Effector memory CD8-positive, alpha-beta T cell (primary cell): Measurements from ENCODE around the gene FGF5.
"Not testable (repeated sequence)": the region's sequence is repeated elsewhere in the genome, so short reads cannot be mapped to it uniquely, and the experiment has no call there.

ENCODE experiments used
- ATAC-seq: fragments of 150-1000 bp; cut with Tn5 transposase; replicated peaks from 2 replicates; pipeline ENCODE4 v1.10.0; 2021; ENCODE audit warnings: mild to moderate bottlenecking, moderate library complexity
- DNase-seq, 3 experiments: peaks; one replicate each; pipeline ENCODE4 v3.0.0; 2021
- H3K27ac Mint-ChIP-seq, 2 donors: one replicate each; pipeline ENCODE4 v1.8.0; 2022; ENCODE audit warnings: mild to moderate bottlenecking in 2 of 2, mixed read lengths in 2 of 2, moderate library complexity in 2 of 2
- H3K27me3 Mint-ChIP-seq, 2 donors: one replicate each; pipeline ENCODE4 v1.8.0; 2022; ENCODE audit warnings: mixed read lengths in 2 of 2
- H3K36me3 Mint-ChIP-seq: one replicate; pipeline ENCODE4 v1.8.0; 2022; ENCODE audit warnings: mild to moderate bottlenecking, moderate library complexity, mixed read lengths; ENCODE audit not compliant: insufficient read depth
- H3K4me1 Mint-ChIP-seq, 2 donors: one replicate each; pipeline ENCODE4 v1.8.0; 2022; ENCODE audit warnings: low read depth in 2 of 2, mixed read lengths in 2 of 2
- H3K4me3 Mint-ChIP-seq, 2 donors: one replicate each; pipeline ENCODE4 v1.8.0; 2022; ENCODE audit warnings: mild to moderate bottlenecking in 2 of 2, mixed read lengths in 2 of 2, moderate library complexity in 2 of 2
- H3K9me3 Mint-ChIP-seq, 2 donors: one replicate each; pipeline ENCODE4 v1.8.0; 2022; ENCODE audit warnings: mixed read lengths in 2 of 2

FGF5 gene

GRCh38 chr4:80286451-80286850 lies 20.0 kb downstream of the FGF5 start:
- DNase-seq (no peak), ATAC-seq (no peak)
- H3K27me3 Mint-ChIP-seq, result peaks cover 10 to 22% of the 10 kb centered on the region in 2 donors
- H3K36me3 Mint-ChIP-seq, result no peaks in the 10 kb centered on the region
- H3K27ac Mint-ChIP-seq, result no peak overlapping the region
- H3K4me1 Mint-ChIP-seq, result no peaks in the 10 kb centered on the region
- no peaks in the 10 kb centered on the region for H3K9me3 Mint-ChIP-seq
- no peak overlapping the region for H3K4me3 Mint-ChIP-seq

GRCh38 chr4:80290665-80291064 lies 24.2 kb downstream of the FGF5 start:
- H3K36me3 Mint-ChIP-seq, H3K27ac Mint-ChIP-seq, DNase-seq, H3K4me1 Mint-ChIP-seq, H3K9me3 Mint-ChIP-seq, H3K27me3 Mint-ChIP-seq, H3K4me3 Mint-ChIP-seq, ATAC-seq: not testable (repeated sequence)

GRCh38 chr4:80294206-80294605 lies 27.7 kb downstream of the FGF5 start:
- ATAC-seq (no peak), DNase-seq (no peak)
- Mint-ChIP-seq H3K9me3 (no peaks in the 10 kb centered on the region), H3K4me3 (no peak overlapping the region), H3K27ac (no peak overlapping the region), H3K36me3 (no peaks in the 10 kb centered on the region), H3K27me3 (peaks cover 12 to 21% of the 10 kb centered on the region in 2 donors), H3K4me1 (no peaks in the 10 kb centered on the region)

- peaks cover 15 to 21% of the 10 kb centered on the region in 2 donors for H3K27me3 Mint-ChIP-seq
- H3K4me1 Mint-ChIP-seq, result no peaks in the 10 kb centered on the region
- no peak overlapping the region for H3K27ac Mint-ChIP-seq
- H3K9me3 Mint-ChIP-seq, result no peaks in the 10 kb centered on the region
- H3K36me3 Mint-ChIP-seq, result no peaks in the 10 kb centered on the region
- H3K4me3 Mint-ChIP-seq, result no peak overlapping the region
- no peak for DNase-seq
- no peak for ATAC-seq
Measured at GRCh38 chr4:80295336-80295735, 28.9 kb downstream of the FGF5 start.

GRCh38 chr4:80295826-80296225 lies 29.4 kb downstream of the FGF5 start:
- ATAC-seq (no peak), DNase-seq (no peak)
- H3K4me3 Mint-ChIP-seq, result no peak overlapping the region
- H3K36me3 Mint-ChIP-seq, result no peaks in the 10 kb centered on the region
- peaks cover 20 to 21% of the 10 kb centered on the region in 2 donors for H3K27me3 Mint-ChIP-seq
- H3K9me3 Mint-ChIP-seq, result no peaks in the 10 kb centered on the region
- no peak overlapping the region for H3K27ac Mint-ChIP-seq
- no peaks in the 10 kb centered on the region for H3K4me1 Mint-ChIP-seq

GRCh38 chr4:80301884-80302283 lies 35.4 kb downstream of the FGF5 start:
- no peak overlapping the region for H3K27ac Mint-ChIP-seq
- H3K27me3 Mint-ChIP-seq, result peaks cover 22 to 29% of the 10 kb centered on the region in 2 donors
- no peaks in the 10 kb centered on the region for H3K36me3 Mint-ChIP-seq
- no peaks in the 10 kb centered on the region for H3K9me3 Mint-ChIP-seq
- no peaks in the 10 kb centered on the region for H3K4me1 Mint-ChIP-seq
- ATAC-seq, result no peak
- no peak for DNase-seq
- no peak overlapping the region for H3K4me3 Mint-ChIP-seq

GRCh38 chr4:80302616-80303223 lies 36.3 kb downstream of the FGF5 start:
- DNase-seq, result no peak
- no peak for ATAC-seq
- Mint-ChIP-seq H3K36me3 (no peaks in the 10 kb centered on the region), H3K9me3 (no peaks in the 10 kb centered on the region), H3K4me1 (no peaks in the 10 kb centered on the region), H3K27ac (no peak overlapping the region), H3K4me3 (no peak overlapping the region), H3K27me3 (peaks cover 23 to 27% of the 10 kb centered on the region in 2 donors)

- no peak for DNase-seq
- Mint-ChIP-seq H3K36me3 (no peaks in the 10 kb centered on the region), H3K27ac (no peak overlapping the region), H3K4me1 (no peaks in the 10 kb centered on the region), H3K9me3 (no peaks in the 10 kb centered on the region), H3K4me3 (no peak overlapping the region), H3K27me3 (peaks cover 33 to 37% of the 10 kb centered on the region in 2 donors)
- ATAC-seq, result no peak
Measured at GRCh38 chr4:80305466-80305865, 39.0 kb downstream of the FGF5 start.

- Mint-ChIP-seq H3K36me3 (no peaks in the 10 kb centered on the region), H3K9me3 (no peaks in the 10 kb centered on the region), H3K27ac (no peak overlapping the region), H3K4me1 (no peaks in the 10 kb centered on the region), H3K27me3 (peaks cover 33% of the 10 kb centered on the region in 2 donors), H3K4me3 (no peak overlapping the region)
- DNase-seq, result no peak
- no peak for ATAC-seq
Measured at GRCh38 chr4:80306260-80306659, 39.8 kb downstream of the FGF5 start.

GRCh38 chr4:80307183-80307735 lies 40.8 kb downstream of the FGF5 start:
- H3K36me3 Mint-ChIP-seq, result no peaks in the 10 kb centered on the region
- H3K27me3 Mint-ChIP-seq, result peaks cover 33% of the 10 kb centered on the region in 2 donors
- no peak overlapping the region for H3K4me3 Mint-ChIP-seq
- no peaks in the 10 kb centered on the region for H3K4me1 Mint-ChIP-seq
- no peak for DNase-seq
- no peak for ATAC-seq
- no peak overlapping the region for H3K27ac Mint-ChIP-seq
- H3K9me3 Mint-ChIP-seq, result no peaks in the 10 kb centered on the region

GRCh38 chr4:80307774-80308465 lies 41.5 kb downstream of the FGF5 start:
- Mint-ChIP-seq H3K4me3 (no peak overlapping the region), H3K4me1 (no peaks in the 10 kb centered on the region), H3K27me3 (peaks cover 33% of the 10 kb centered on the region in 2 donors), H3K27ac (no peak overlapping the region), H3K36me3 (no peaks in the 10 kb centered on the region), H3K9me3 (no peaks in the 10 kb centered on the region)
- ATAC-seq, result no peak
- DNase-seq, result no peak

- no peak overlapping the region for H3K4me3 Mint-ChIP-seq
- no peaks in the 10 kb centered on the region for H3K9me3 Mint-ChIP-seq
- H3K4me1 Mint-ChIP-seq, result no peaks in the 10 kb centered on the region
- DNase-seq, result no peak
- H3K27ac Mint-ChIP-seq, result no peak overlapping the region
- H3K27me3 Mint-ChIP-seq, result peaks cover 33% of the 10 kb centered on the region in 2 donors
- no peaks in the 10 kb centered on the region for H3K36me3 Mint-ChIP-seq
- no peak for ATAC-seq
Measured at GRCh38 chr4:80308466-80308822, 42.0 kb downstream of the FGF5 start.

- Mint-ChIP-seq H3K4me1 (no peaks in the 10 kb centered on the region), H3K27ac (no peak overlapping the region), H3K9me3 (no peaks in the 10 kb centered on the region), H3K4me3 (no peak overlapping the region), H3K27me3 (peaks cover 33% of the 10 kb centered on the region in 2 donors), H3K36me3 (no peaks in the 10 kb centered on the region)
- no peak for ATAC-seq
- no peak for DNase-seq
Measured at GRCh38 chr4:80309294-80310004, 43.0 kb downstream of the FGF5 start.

- Mint-ChIP-seq H3K4me1 (no peaks in the 10 kb centered on the region), H3K4me3 (no peak overlapping the region)
Measured at GRCh38 chr4:80311130-80311529, 44.7 kb downstream of the FGF5 start.

More at GRCh38 chr4:80311130-80311529, 44.7 kb downstream of the FGF5 start:
- ATAC-seq, result no peak
- H3K27me3 Mint-ChIP-seq, result peaks cover 29 to 31% of the 10 kb centered on the region in 2 donors
- DNase-seq, result no peak
- H3K36me3 Mint-ChIP-seq, result no peaks in the 10 kb centered on the region
- H3K9me3 Mint-ChIP-seq, result no peaks in the 10 kb centered on the region
- H3K27ac Mint-ChIP-seq, result no peak overlapping the region
